GM12878 (cell line): Measurements from ENCODE around the gene URAD. TPM values are rescaled to one million over a fixed set of nuclear protein-coding genes. Genes with fewer than 3 reads are reported as not detected.
A peak's percentile ranks its signal among the peaks of the same experiment; 100 is the strongest.

Experiments
- ATAC-seq: fragments of 200-7000 bp; cut with Tn5 transposase; 3 replicates; pipeline ENCODE4 v1.9.1; 2020; ENCODE audit warnings: mild to moderate bottlenecking, moderate library complexity
- BruUV-seq: library from RNA; stranded (reverse); fragments of 400-500 nt; replicated peaks from 2 replicates; lab custom pipeline; 2021; lab: Mats Ljungman, UMichigan
- CTCF ChIA-PET: fragments of 300-600 bp; sonication (Branson Sonifier 250); formaldehyde crosslinking; extraction: SDS; loops from one replicate; lab custom pipeline; 2021; ENCODE audit warnings: inconsistent platforms; lab: Yijun Ruan, JAX
- POLR2A ChIA-PET: fragments of 350-600 bp; formaldehyde crosslinking; extraction: SDS; loops from one replicate; lab custom pipeline; 2021; ENCODE audit warnings: inconsistent platforms; lab: Charles Lee
- RAD21 ChIA-PET: fragments of 300-600 bp; sonication (Branson Sonifier 250); formaldehyde crosslinking; loops from one replicate; lab custom pipeline; 2023; ENCODE audit warnings: antibody characterized with exemption; ENCODE audit not compliant: unreplicated experiment; lab: Charles Lee
- SMC1A ChIA-PET: fragments of 300-600 bp; sonication (Branson Sonifier 250); formaldehyde crosslinking; loops from one replicate; lab custom pipeline; 2023; ENCODE audit not compliant: unreplicated experiment, uncharacterized antibody; lab: Charles Lee
- DNase-seq: peaks from one replicate; pipeline ENCODE4 v3.0.0-alpha.2; 2011; ENCODE audit warnings: low read depth, low spot score
- FAIRE-seq: peaks from 3 replicates; lab custom pipeline; 2011; peaks lifted over from hg19 to GRCh38; lab: Jason Lieb, UNC
- H2AFZ ChIP-seq: 2 replicates; pipeline ENCODE4 v1.6.0; 2011; ENCODE audit warnings: low read depth, low read length, control low read depth; ENCODE audit not compliant: control insufficient read depth
- H3K27ac ChIP-seq: 2 replicates; pipeline ENCODE4 v1.5.1; 2011; ENCODE audit warnings: control low read depth; ENCODE audit not compliant: control insufficient read depth, insufficient read depth
- H3K27me3 ChIP-seq, 2 experiments: replicated peaks in 1 of 2; 2 replicates each; pipeline versions ENCODE4 v1.6.0 to v1.6.1; 2011; ENCODE audit warnings: low read length in 1 of 2; ENCODE audit not compliant: control insufficient read depth in 2 of 2, insufficient read depth in 2 of 2
- H3K36me3 ChIP-seq, 2 experiments: 2 replicates each; pipeline ENCODE4 v1.5.1; 2011; ENCODE audit warnings: low read length in 1 of 2; ENCODE audit not compliant: control insufficient read depth in 2 of 2, insufficient read depth in 2 of 2
- H3K4me1 ChIP-seq: 2 replicates; pipeline ENCODE4 v1.6.1; 2011; ENCODE audit warnings: mild to moderate bottlenecking, low read length, moderate library complexity, mixed read lengths; ENCODE audit not compliant: control insufficient read depth, insufficient read depth
- H3K4me2 ChIP-seq: 2 replicates; pipeline ENCODE4 v1.6.0; 2011; ENCODE audit warnings: control low read depth; ENCODE audit not compliant: control insufficient read depth, insufficient read depth
- H3K4me3 ChIP-seq: fragments of 200-600 bp; sonication (generic); 2 replicates; pipeline ENCODE4 v1.5.1; 2016
- H3K79me2 ChIP-seq: 2 replicates; pipeline ENCODE4 v1.6.0; 2011; ENCODE audit warnings: low read length; ENCODE audit not compliant: control insufficient read depth, insufficient read depth
- H3K9ac ChIP-seq: 2 replicates; pipeline ENCODE4 v1.8.0; 2011; ENCODE audit warnings: low read length, control low read depth, mixed read lengths; ENCODE audit not compliant: control insufficient read depth, insufficient read depth
- H3K9me3 ChIP-seq: replicated peaks from 3 replicates; pipeline ENCODE4 v1.5.1; 2011; ENCODE audit warnings: mild to moderate bottlenecking, low read length; ENCODE audit not compliant: control insufficient read depth, insufficient read depth
- H4K20me1 ChIP-seq: 2 replicates; pipeline ENCODE4 v1.6.0; 2011; ENCODE audit not compliant: control insufficient read depth, insufficient read depth
- CTCF ChIP-seq, 3 experiments: IDR thresholded peaks in 2 of 3; conservative IDR thresholded peaks in 1 of 3; 2 replicates each; pipeline ENCODE4 v1.5.1; 2011; ENCODE audit warnings: low read depth in 3 of 3, low read length in 3 of 3, mild to moderate bottlenecking in 3 of 3, control low read depth in 2 of 3, moderate library complexity in 2 of 3, inconsistent platforms in 1 of 3, mixed read lengths in 1 of 3; ENCODE audit not compliant: control insufficient read depth in 2 of 3, insufficient read depth in 1 of 3; ENCODE audit errors: extremely low read depth in 1 of 3
- E2F8 ChIP-seq: fragments of 450-650 bp; IDR thresholded peaks from 2 replicates; pipeline ENCODE4 v1.6.1; 2018; ENCODE audit warnings: mild to moderate bottlenecking, low read depth, moderate library complexity; ENCODE audit not compliant: partially characterized antibody
- KDM1A ChIP-seq: fragments of 200-600 bp; sonication (generic); IDR thresholded peaks from 2 replicates; pipeline ENCODE4 v1.6.1; 2016; ENCODE audit warnings: borderline replicate concordance
- MEF2A ChIP-seq: IDR thresholded peaks from 2 replicates; pipeline ENCODE4 v1.6.1; 2011; ENCODE audit warnings: low read depth, mild to moderate bottlenecking, low read length, moderate library complexity; ENCODE audit not compliant: insufficient read depth
- MYC ChIP-seq: IDR thresholded peaks from 2 replicates; pipeline ENCODE4 v1.6.1; 2011; ENCODE audit warnings: mild to moderate bottlenecking, low read length, moderate library complexity, inconsistent platforms; ENCODE audit not compliant: insufficient read depth, insufficient replicate concordance, insufficient read length, severe bottlenecking
- RAD21 ChIP-seq: IDR thresholded peaks from 2 replicates; pipeline ENCODE4 v1.6.1; 2011; ENCODE audit warnings: mild to moderate bottlenecking, low read depth, low read length, moderate library complexity; ENCODE audit not compliant: insufficient read depth
- RELB ChIP-seq: fragments of 450-650 bp; IDR thresholded peaks from 2 replicates; pipeline ENCODE4 v1.6.1; 2017; ENCODE audit warnings: low read depth, mild to moderate bottlenecking, moderate library complexity
- SMARCA5 ChIP-seq: fragments of 450-650 bp; IDR thresholded peaks from 2 replicates; pipeline ENCODE4 v1.6.1; 2017; ENCODE audit warnings: mild to moderate bottlenecking
- SMC3 ChIP-seq: IDR thresholded peaks from 2 replicates; pipeline ENCODE4 v1.6.1; 2011; ENCODE audit warnings: low read length, improper control_type of control experiment, borderline replicate concordance
- TCF12 ChIP-seq: IDR thresholded peaks from 2 replicates; pipeline ENCODE4 v1.6.1; 2011; ENCODE audit warnings: low read depth, mild to moderate bottlenecking, low read length
- TCF3 ChIP-seq: IDR thresholded peaks from 2 replicates; pipeline ENCODE4 v1.6.1; 2012; ENCODE audit warnings: low read depth, mild to moderate bottlenecking, low read length, borderline replicate concordance; ENCODE audit not compliant: insufficient read depth
- YY1 ChIP-seq: IDR thresholded peaks from 2 replicates; pipeline ENCODE4 v1.6.1; 2011; ENCODE audit warnings: low read depth, mild to moderate bottlenecking, low read length
- ZNF622 ChIP-seq: fragments of 450-650 bp; IDR thresholded peaks from 2 replicates; pipeline ENCODE4 v1.6.1; 2017; ENCODE audit warnings: mild to moderate bottlenecking, inconsistent platforms
- WGBS: methylation state at CpG from one replicate; pipeline ENCODE4 v1.1.6; 2016; ENCODE audit warnings: low lambda C conversion rate; ENCODE audit not compliant: insufficient replicate concordance, insufficient coverage; ENCODE audit errors: missing lambda C conversion rate; 5-methylcytosine and 5-hydroxymethylcytosine counted together
- in situ Hi-C: fragments of 300-500 bp; cut with MboI; formaldehyde crosslinking; loops from 9 replicates; pipeline ENCODE4 v1.14.3; 2018; ENCODE audit warnings: mixed read lengths
- intact Hi-C: fragments of 100-400 bp; cut with micrococcal nuclease; formaldehyde crosslinking; loops from one replicate; pipeline ENCODE4 v1.14.2; 2022; ENCODE audit not compliant: unreplicated experiment
- polyA plus RNA-seq, 11 experiments: library from polyadenylated mRNA; depleted of rRNA in 4 of 11; unstranded in 6 of 11; stranded (reverse) in 5 of 11; fragments of >200 nt; fragmentation: Nextera tagmentation in 4 of 11; fragmentation: Illumina TruSeq in 1 of 11; extraction: Ambion mirVana in 4 of 11; extraction: Trizol in 1 of 11; gene quantifications; 1 replicate in 1 of 11; 2 replicates in 10 of 11; pipeline versions ENCODE4 v1.2.1 to v1.2.3, GENCODE V29; 2011 to 2016; ENCODE audit warnings: inconsistent platforms in 2 of 11, missing spikeins in 2 of 11, low read depth in 1 of 11
- total RNA-seq, 4 experiments: library from RNA; depleted of rRNA in 3 of 4; stranded (reverse); fragments of >200 nt in 3 of 4; fragmentation: Illumina TruSeq in 1 of 4; extraction: Trizol in 1 of 4; gene quantifications; 2 replicates each; pipeline versions ENCODE4 v1.2.1 to v1.2.3, GENCODE V29; 2013 to 2021
- TF ChIP-seq, protein P1 (sequence below): fragments of 450-650 bp; IDR thresholded peaks from 2 replicates; pipeline ENCODE4 v1.6.1; 2017; ENCODE audit warnings: mild to moderate bottlenecking

URAD gene
- total and polyA plus RNA-seq, 10 of the 15 experiments (the other 5 are each of a cell fraction or from before 2014, with no cell fraction given): not detected

GRCh38 chr13:27997904-27998522 lies 9.5 kb upstream of the URAD start:
- ChIA-PET SMC1A (interaction anchor here (0.8 to 3.0 kb wide), 8 partner anchors 13 to 636 kb away, joined by 3 to 15 read pairs (median 4); no protein-coding TSS in a partner anchor), POLR2A (no interaction called here), CTCF (interaction anchor here (0.6 to 1.8 kb wide), 9 partner anchors 13 to 789 kb away, joined by 3 to 10 read pairs (median 3); no protein-coding TSS in a partner anchor), RAD21 (interaction anchor here (0.9 to 1.1 kb wide), 3 partner anchors 14 to 167 kb away, joined by 3 to 4 read pairs (median 4); no protein-coding TSS in a partner anchor)
- no TSS peak for BruUV-seq
- Histone ChIP-seq H2AFZ (no peak overlapping the region), H3K4me1 (no peaks in the 10 kb centered on the region), H3K9ac (no peak overlapping the region), H3K27me3 (no peaks in the 10 kb centered on the region), H3K27ac (no peak overlapping the region), H3K4me2 (no peak overlapping the region), H3K36me3 (no peaks in the 10 kb centered on the region), H3K4me3 (no peak overlapping the region), H3K79me2 (no peaks in the 10 kb centered on the region), H4K20me1 (no peaks in the 10 kb centered on the region), H3K9me3 (no peaks in the 10 kb centered on the region)
- WGBS: 88% methylated on average over 7 of the region's 7 CpGs
- in situ Hi-C loops (no loop called here), intact Hi-C loops (no loop called here)
- FAIRE-seq: no peak
- peak; percentile 92 for ATAC-seq
- no peak for DNase-seq
- peak; percentile 49 to 60 (median 53); a peak in 5 of 6 replicates for TF ChIP-seq CTCF (IDR thresholded peaks at IDR 0.05 in 2 of 3, conservative IDR thresholded peaks at IDR 0.05 in 1 of 3; ENCODE audit: control insufficient read depth in 2 of 3, extremely low read depth in 1 of 3, insufficient read depth in 1 of 3, low read depth in 3 of 3, low read length in 3 of 3)
- TF ChIP-seq RAD21: peak; percentile 51
- TF ChIP-seq MYC: no peak
- no peak for TF ChIP-seq TCF12
- no peak for TF ChIP-seq YY1
- no peak for TF ChIP-seq TCF3
- TF ChIP-seq E2F8: no peak
- peak; percentile 38; the same call in 1 of the 2 replicates for TF ChIP-seq SMC3
- no peak for TF ChIP-seq KDM1A
- 0 out of 2 replicates have a peak, but pooled peaks have one; percentile 19 for TF ChIP-seq MEF2A
- TF ChIP-seq RELB: no peak
- 0 out of 2 replicates have a peak, but pooled peaks have one; percentile 47 for TF ChIP-seq SMARCA5
- no peak for TF ChIP-seq ZNF622
- TF ChIP-seq, protein P1, sequence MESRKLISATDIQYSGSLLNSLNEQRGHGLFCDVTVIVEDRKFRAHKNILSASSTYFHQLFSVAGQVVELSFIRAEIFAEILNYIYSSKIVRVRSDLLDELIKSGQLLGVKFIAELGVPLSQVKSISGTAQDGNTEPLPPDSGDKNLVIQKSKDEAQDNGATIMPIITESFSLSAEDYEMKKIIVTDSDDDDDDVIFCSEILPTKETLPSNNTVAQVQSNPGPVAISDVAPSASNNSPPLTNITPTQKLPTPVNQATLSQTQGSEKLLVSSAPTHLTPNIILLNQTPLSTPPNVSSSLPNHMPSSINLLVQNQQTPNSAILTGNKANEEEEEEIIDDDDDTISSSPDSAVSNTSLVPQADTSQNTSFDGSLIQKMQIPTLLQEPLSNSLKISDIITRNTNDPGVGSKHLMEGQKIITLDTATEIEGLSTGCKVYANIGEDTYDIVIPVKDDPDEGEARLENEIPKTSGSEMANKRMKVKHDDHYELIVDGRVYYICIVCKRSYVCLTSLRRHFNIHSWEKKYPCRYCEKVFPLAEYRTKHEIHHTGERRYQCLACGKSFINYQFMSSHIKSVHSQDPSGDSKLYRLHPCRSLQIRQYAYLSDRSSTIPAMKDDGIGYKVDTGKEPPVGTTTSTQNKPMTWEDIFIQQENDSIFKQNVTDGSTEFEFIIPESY: peak; percentile 40; the same call in 1 of the 2 replicates
